ENCODE data around the gene THTPA. TPM values are rescaled to one million over a fixed set of nuclear protein-coding genes. Genes with fewer than 3 reads are reported as not detected.

Gene THTPA
- total and polyA plus RNA-seq, 3 experiments from 2014 or later = 10.7 to 13.4 (median 13.4) TPM

DNA sequence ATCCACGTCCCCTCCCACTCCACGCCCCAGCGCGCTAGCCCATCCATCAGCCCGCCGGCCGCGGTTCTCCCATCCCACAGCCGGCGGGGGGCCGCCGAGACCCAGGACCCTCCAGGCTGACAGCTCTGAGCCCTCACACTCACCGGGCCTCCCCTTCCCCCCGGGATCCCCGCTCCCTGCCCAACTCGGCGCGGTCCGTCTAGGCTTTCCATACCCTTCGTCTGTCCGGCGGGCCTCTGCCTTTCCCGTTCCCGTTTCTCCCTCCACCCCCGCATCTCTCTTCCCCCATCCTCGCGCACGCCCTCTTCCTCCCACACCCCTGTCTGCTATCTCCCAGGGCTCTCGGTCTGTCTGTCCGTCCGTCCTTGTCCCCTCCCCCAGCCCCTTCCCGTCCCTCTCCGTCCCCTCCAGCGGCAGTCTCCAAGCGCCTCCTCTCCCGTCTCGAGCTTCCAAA, 5.2 kb upstream of the THTPA start:
- H3K27me3 ChIP-seq (ENCODE audit: insufficient read depth, low read length, poor library complexity, severe bottlenecking) = peaks cover 5% of the 10 kb centered on the region
- CTCF ChIA-PET = no interaction called here
- H3K4me1 ChIP-seq (ENCODE audit: insufficient read depth, low read length) = peaks cover 19% of the 10 kb centered on the region
- H3K36me3 ChIP-seq (ENCODE audit: insufficient read depth, low read length) = no peaks in the 10 kb centered on the region
- Mint-ChIP-seq H3K27ac (peak overlapping the region in 1 of 8 donors; percentile 84), H3K4me3 (peak overlapping the region in 2 of 7 donors; percentile 84 to 87), H3K27me3 (no peaks in the 10 kb centered on the region), H3K9me3 (no peaks in the 10 kb centered on the region), H3K4me1 (peaks cover 6 to 17% (median 11%) of the 10 kb centered on the region in 3 donors), H3K36me3 (peaks cover 0 to 1% (median 0%) of the 10 kb centered on the region in 3 donors)
- DNase-seq = no peak
- H3K4me3 ChIP-seq (ENCODE audit: low read length) = peak overlapping the region; percentile 72
- no peak overlapping the region for H3K27ac ChIP-seq (ENCODE audit: low read depth, low read length)
- H3K9me3 ChIP-seq (ENCODE audit: low read length) = no peaks in the 10 kb centered on the region
- POLR2A ChIA-PET = no interaction called here

DNA sequence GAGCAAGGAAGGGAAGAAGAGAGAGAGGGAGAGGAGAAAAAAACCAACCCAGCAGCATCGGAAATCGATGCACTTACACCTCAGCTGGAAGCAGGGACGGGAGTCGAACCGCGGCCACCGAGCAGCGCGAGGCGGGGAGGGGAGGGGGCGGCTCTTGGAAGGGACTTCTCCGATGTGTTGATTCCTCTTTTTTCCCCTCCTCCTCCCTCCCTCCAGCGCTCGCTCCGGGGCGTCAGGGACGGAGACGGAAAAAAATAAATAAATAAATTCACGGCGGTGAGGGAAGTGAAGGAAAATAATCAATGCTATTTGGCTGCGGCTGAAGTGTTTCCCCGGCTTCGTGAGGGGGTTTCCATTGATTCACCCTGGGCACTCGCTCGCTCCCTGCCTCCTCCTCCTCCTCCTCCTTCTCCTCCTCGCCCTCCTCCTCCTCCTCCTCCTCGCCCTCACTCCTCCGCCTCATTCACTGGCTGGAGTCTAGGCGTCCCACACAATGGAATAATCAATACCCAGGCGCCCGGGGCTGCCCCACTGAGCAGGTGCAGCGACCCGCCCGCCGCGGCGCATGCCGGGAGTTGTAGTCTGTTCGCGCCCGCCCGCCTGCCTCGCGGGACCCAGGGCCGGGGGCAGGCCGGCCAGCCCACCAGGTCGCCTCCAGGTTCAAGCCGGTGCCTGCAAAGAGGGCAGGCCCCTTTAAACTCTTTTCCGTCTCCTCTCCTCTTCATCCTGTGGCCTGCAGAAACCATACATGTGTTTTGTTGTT, 4.6 kb upstream of the THTPA start, which contains the start of gene ZFHX2:
Gene ZFHX2, minus strand, starts transcription at position 500 of the 763 bp plus-strand sequence. CDS start 16,440 bp downstream, outside the sequence.
- peaks cover 0 to 5% (median 0%) of the 10 kb centered on the region in 3 donors for H3K36me3 Mint-ChIP-seq
- peak within 1 kb of the TSS; percentile 72 for H3K4me3 ChIP-seq (ENCODE audit: low read length)
- H3K27ac ChIP-seq (ENCODE audit: low read depth, low read length) = peak within 1 kb of the TSS; percentile 12
- H3K4me1 ChIP-seq (ENCODE audit: insufficient read depth, low read length) = peaks cover 22% of the 10 kb centered on the region
- no peaks in the 10 kb centered on the region for H3K9me3 Mint-ChIP-seq
- peaks cover 5% of the 10 kb centered on the region for H3K27me3 ChIP-seq (ENCODE audit: insufficient read depth, low read length, poor library complexity, severe bottlenecking)
- peak; percentile 53 to 77 (median 65) for DNase-seq
- peaks cover 9 to 21% (median 15%) of the 10 kb centered on the region in 3 donors for H3K4me1 Mint-ChIP-seq
- ChIA-PET POLR2A (interaction anchor here (1.0 to 1.3 kb wide), 3 partner anchors 10 to 249 kb away, joined by 3 to 4 read pairs (median 3); partner anchors contain the start of genes NGDN and PPP1R3E), CTCF (interaction anchor here (1.1 kb wide), 1 partner anchor 12 kb away, joined by 7 read pairs; no protein-coding TSS in a partner anchor)
- peak within 1 kb of the TSS in 7 of 8 donors; percentile 35 to 92 (median 77) for H3K27ac Mint-ChIP-seq
- H3K9me3 ChIP-seq (ENCODE audit: low read length) = no peaks in the 10 kb centered on the region
- H3K4me3 Mint-ChIP-seq = peak within 1 kb of the TSS in 3 of 7 donors; percentile 75 to 87 (median 84)
- no peaks in the 10 kb centered on the region for H3K27me3 Mint-ChIP-seq
- H3K36me3 ChIP-seq (ENCODE audit: insufficient read depth, low read length) = no peaks in the 10 kb centered on the region

DNA sequence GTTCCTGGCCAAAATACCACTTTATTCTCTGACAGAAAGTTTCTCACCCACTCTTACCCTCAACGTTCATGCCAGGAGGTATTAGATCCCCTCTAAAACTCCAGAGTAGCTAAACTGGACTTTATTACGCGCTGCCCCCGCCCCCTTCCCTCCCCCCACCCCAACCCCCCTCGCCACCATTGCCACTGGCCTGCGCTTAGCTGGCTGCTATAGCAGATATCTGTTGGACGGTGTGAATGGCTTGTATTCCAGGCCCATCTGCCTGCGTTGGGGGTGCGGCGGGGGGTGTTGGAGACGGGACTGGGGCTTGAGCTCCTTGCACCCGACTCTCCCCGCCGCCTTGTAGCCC, 564 bp upstream of the THTPA start:
- peaks cover 30% of the 10 kb centered on the region for H3K4me1 ChIP-seq (ENCODE audit: insufficient read depth, low read length)
- Mint-ChIP-seq H3K4me1 (peaks cover 29 to 37% (median 31%) of the 10 kb centered on the region in 3 donors), H3K9me3 (no peaks in the 10 kb centered on the region), H3K27me3 (no peaks in the 10 kb centered on the region), H3K36me3 (peaks cover 0 to 29% (median 3%) of the 10 kb centered on the region in 3 donors), H3K4me3 (peak overlapping the region; percentile 94 to 99 (median 96)), H3K27ac (peak overlapping the region; percentile 93 to 99 (median 96))
- ChIA-PET CTCF (interaction anchor here (0.8 to 2.0 kb wide), 4 partner anchors 14 to 77 kb away, joined by 3 to 12 read pairs (median 3); no protein-coding TSS in a partner anchor), POLR2A (interaction anchor here (0.8 to 1.6 kb wide), 3 partner anchors 12 to 85 kb away, joined by 3 to 6 read pairs (median 4); partner anchors contain the start of genes AP1G2 and NGDN)
- peak overlapping the region; percentile 78 for H3K27ac ChIP-seq (ENCODE audit: low read depth, low read length)
- no peaks in the 10 kb centered on the region for H3K9me3 ChIP-seq (ENCODE audit: low read length)
- H3K4me3 ChIP-seq (ENCODE audit: low read length) = peak overlapping the region; percentile 78
- DNase-seq = no peak
- H3K27me3 ChIP-seq (ENCODE audit: insufficient read depth, low read length, poor library complexity, severe bottlenecking) = no peaks in the 10 kb centered on the region
- H3K36me3 ChIP-seq (ENCODE audit: insufficient read depth, low read length) = peaks cover 11% of the 10 kb centered on the region

DNA sequence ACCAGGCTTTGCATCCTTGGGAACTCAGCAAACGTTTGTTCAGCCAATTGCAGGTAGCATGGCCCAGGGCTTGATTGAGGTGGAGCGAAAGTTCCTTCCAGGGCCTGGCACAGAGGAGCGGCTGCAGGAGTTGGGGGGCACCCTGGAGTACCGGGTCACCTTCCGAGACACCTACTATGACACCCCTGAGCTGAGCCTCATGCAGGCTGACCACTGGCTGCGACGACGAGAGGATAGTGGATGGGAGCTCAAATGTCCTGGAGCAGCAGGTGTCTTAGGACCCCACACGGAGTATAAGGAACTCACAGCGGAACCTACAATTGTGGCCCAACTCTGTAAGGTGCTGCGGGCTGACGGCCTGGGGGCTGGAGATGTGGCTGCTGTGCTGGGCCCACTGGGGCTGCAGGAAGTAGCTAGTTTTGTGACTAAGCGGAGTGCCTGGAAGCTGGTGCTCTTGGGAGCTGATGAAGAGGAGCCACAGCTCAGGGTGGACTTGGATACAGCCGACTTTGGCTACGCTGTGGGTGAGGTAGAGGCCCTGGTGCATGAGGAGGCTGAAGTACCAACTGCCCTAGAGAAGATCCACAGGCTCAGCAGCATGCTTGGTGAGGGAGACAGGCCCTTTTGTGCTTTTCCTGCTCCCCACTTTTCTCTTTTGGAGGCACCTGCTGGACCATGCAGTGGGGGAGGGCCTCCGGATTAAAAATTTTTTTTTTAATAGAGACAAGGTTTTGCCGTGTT, 799 bp downstream of the THTPA start:
- Mint-ChIP-seq H3K27me3 (no peaks in the 10 kb centered on the region), H3K27ac (peak overlapping the region; percentile 93 to 99 (median 96)), H3K4me1 (peaks cover 27 to 34% (median 30%) of the 10 kb centered on the region in 3 donors), H3K4me3 (peak overlapping the region; percentile 94 to 99 (median 96)), H3K36me3 (peaks cover 0 to 41% (median 3%) of the 10 kb centered on the region in 3 donors), H3K9me3 (no peaks in the 10 kb centered on the region)
- H3K27me3 ChIP-seq (ENCODE audit: insufficient read depth, low read length, poor library complexity, severe bottlenecking) = no peaks in the 10 kb centered on the region
- peaks cover 19% of the 10 kb centered on the region for H3K4me1 ChIP-seq (ENCODE audit: insufficient read depth, low read length)
- H3K27ac ChIP-seq (ENCODE audit: low read depth, low read length) = peak overlapping the region; percentile 78
- peaks cover 23% of the 10 kb centered on the region for H3K36me3 ChIP-seq (ENCODE audit: insufficient read depth, low read length)
- CTCF ChIA-PET = interaction anchor here (1.2 to 8.9 kb wide), 4 partner anchors 12 to 78 kb away, joined by 3 to 105 read pairs (median 33); no protein-coding TSS in a partner anchor
- peak overlapping the region; percentile 78 for H3K4me3 ChIP-seq (ENCODE audit: low read length)
- no peaks in the 10 kb centered on the region for H3K9me3 ChIP-seq (ENCODE audit: low read length)
- no peak for DNase-seq
- POLR2A ChIA-PET = interaction anchor here (1.6 kb wide), 1 partner anchor 11 kb away, joined by 6 read pairs; the partner anchor contains the start of gene AP1G2

DNA sequence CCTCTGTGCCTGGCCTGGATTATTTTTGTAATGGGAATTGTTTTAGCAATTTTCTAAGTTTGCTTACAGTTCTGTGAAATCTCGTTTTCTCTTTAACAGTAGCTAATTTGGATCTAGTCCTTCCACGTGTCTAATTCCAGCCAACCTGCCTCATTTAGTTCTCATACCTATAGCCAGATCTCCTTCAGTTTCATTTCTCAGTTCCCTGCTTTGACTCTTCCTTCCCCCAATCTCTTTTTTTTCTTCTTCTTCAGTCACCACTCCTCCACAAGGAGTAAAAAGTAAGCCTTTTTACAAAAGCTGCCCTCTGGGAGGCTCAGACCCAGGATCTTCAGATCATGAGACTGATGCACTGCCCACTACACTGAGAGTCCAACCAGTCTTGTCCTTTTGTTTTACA, 1.4 kb downstream of the THTPA start:
- H3K36me3 ChIP-seq (ENCODE audit: insufficient read depth, low read length) = peaks cover 28% of the 10 kb centered on the region
- Mint-ChIP-seq H3K27me3 (no peaks in the 10 kb centered on the region), H3K9me3 (no peaks in the 10 kb centered on the region), H3K4me3 (peak overlapping the region in 6 of 7 donors; percentile 51 to 80 (median 64)), H3K4me1 (peaks cover 24 to 32% (median 28%) of the 10 kb centered on the region in 3 donors), H3K36me3 (peaks cover 0 to 46% (median 3%) of the 10 kb centered on the region in 3 donors), H3K27ac (peak overlapping the region; percentile 69 to 97 (median 92))
- H3K4me1 ChIP-seq (ENCODE audit: insufficient read depth, low read length) = peaks cover 15% of the 10 kb centered on the region
- no peaks in the 10 kb centered on the region for H3K27me3 ChIP-seq (ENCODE audit: insufficient read depth, low read length, poor library complexity, severe bottlenecking)
- no peak overlapping the region for H3K27ac ChIP-seq (ENCODE audit: low read depth, low read length)
- POLR2A ChIA-PET = no interaction called here
- H3K9me3 ChIP-seq (ENCODE audit: low read length) = no peaks in the 10 kb centered on the region
- H3K4me3 ChIP-seq (ENCODE audit: low read length) = no peak overlapping the region
- CTCF ChIA-PET = interaction anchor here (3.6 to 8.9 kb wide), 3 partner anchors 11 to 79 kb away, joined by 14 to 105 read pairs (median 52); no protein-coding TSS in a partner anchor
- no peak for DNase-seq

DNA sequence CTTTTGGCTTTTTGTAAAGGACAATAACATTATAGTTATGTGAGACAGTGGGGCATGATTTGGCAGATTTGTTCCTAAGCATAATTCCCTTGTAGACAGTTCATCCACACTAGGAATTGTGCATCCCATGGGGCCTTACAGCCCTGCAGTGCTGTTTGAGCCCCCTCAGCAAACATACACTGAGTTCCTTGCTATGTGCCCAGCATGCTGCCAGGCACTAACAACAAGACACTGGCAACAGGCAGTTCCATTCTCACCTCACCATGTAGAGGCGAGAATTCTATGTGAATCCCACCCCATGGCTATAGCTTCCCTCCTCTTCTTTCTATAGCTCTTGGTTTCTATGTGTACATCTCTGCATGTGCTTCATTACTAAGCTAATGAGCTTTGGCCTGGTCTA, 1.9 kb downstream of the THTPA start:
- CTCF ChIA-PET = interaction anchor here (1.1 to 8.9 kb wide), 4 partner anchors 11 to 80 kb away, joined by 3 to 105 read pairs (median 33); no protein-coding TSS in a partner anchor
- Histone ChIP-seq H3K36me3 (ENCODE audit: insufficient read depth, low read length) (peaks cover 28% of the 10 kb centered on the region), H3K4me3 (ENCODE audit: low read length) (no peak overlapping the region), H3K4me1 (ENCODE audit: insufficient read depth, low read length) (peaks cover 16% of the 10 kb centered on the region), H3K9me3 (ENCODE audit: low read length) (no peaks in the 10 kb centered on the region), H3K27ac (ENCODE audit: low read depth, low read length) (no peak overlapping the region), H3K27me3 (ENCODE audit: insufficient read depth, low read length, poor library complexity, severe bottlenecking) (no peaks in the 10 kb centered on the region)
- H3K4me3 Mint-ChIP-seq = peak overlapping the region in 4 of 7 donors; percentile 27 to 80 (median 72)
- POLR2A ChIA-PET = no interaction called here
- peak overlapping the region in 5 of 8 donors; percentile 81 to 95 (median 95) for H3K27ac Mint-ChIP-seq
- H3K27me3 Mint-ChIP-seq = no peaks in the 10 kb centered on the region
- H3K9me3 Mint-ChIP-seq = no peaks in the 10 kb centered on the region
- H3K4me1 Mint-ChIP-seq = peaks cover 26 to 36% (median 31%) of the 10 kb centered on the region in 3 donors
- peaks cover 0 to 49% (median 3%) of the 10 kb centered on the region in 3 donors for H3K36me3 Mint-ChIP-seq
- no peak for DNase-seq

DNA sequence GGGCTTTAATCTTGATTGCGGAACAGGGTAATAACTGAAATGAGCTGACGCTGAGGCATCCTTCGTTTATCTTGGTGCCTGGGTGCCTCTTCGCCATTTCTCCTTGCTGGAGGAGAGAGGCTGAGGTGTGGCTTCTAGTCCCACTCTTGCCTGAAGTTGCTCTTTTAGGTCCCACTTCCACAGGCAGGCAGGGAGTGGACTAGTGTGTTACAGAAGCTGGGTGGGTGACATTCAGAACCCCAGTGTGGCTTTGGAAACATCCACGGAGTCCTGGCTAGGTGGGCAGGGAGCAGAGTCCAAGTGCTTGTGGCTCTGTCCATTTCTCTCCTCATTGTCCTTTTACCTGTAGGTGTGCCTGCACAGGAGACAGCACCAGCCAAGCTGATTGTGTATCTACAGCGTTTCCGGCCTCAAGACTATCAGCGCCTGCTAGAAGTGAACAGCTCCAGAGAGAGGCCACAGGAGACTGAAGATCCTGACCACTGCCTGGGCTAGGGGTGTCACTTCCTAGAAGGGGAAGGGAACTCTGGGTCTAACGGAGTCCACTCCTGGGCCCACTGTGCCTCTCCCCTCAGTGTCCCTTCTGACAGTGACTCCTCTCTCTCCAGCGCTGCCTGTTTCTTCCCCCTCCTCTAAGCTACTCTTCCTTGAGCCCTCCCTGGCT, 2.4 kb downstream of the THTPA start:
- peaks cover 0 to 54% (median 3%) of the 10 kb centered on the region in 3 donors for H3K36me3 Mint-ChIP-seq
- peak overlapping the region in 5 of 8 donors; percentile 38 to 95 (median 95) for H3K27ac Mint-ChIP-seq
- H3K36me3 ChIP-seq (ENCODE audit: insufficient read depth, low read length) = peaks cover 29% of the 10 kb centered on the region

More for the DNA sequence above, 2.4 kb downstream of the THTPA start:
- peaks cover 28 to 38% (median 34%) of the 10 kb centered on the region in 3 donors for H3K4me1 Mint-ChIP-seq
- H3K9me3 Mint-ChIP-seq = no peaks in the 10 kb centered on the region
- ChIA-PET CTCF (interaction anchor here (1.1 to 8.9 kb wide), 8 partner anchors 9 to 92 kb away, joined by 3 to 105 read pairs (median 6); no protein-coding TSS in a partner anchor), POLR2A (no interaction called here)
- peak overlapping the region in 3 of 7 donors; percentile 1 to 80 (median 68) for H3K4me3 Mint-ChIP-seq
- H3K4me3 ChIP-seq (ENCODE audit: low read length) = no peak overlapping the region
- H3K27ac ChIP-seq (ENCODE audit: low read depth, low read length) = no peak overlapping the region
- no peaks in the 10 kb centered on the region for H3K9me3 ChIP-seq (ENCODE audit: low read length)
- no peaks in the 10 kb centered on the region for H3K27me3 ChIP-seq (ENCODE audit: insufficient read depth, low read length, poor library complexity, severe bottlenecking)
- H3K27me3 Mint-ChIP-seq = no peaks in the 10 kb centered on the region
- peaks cover 18% of the 10 kb centered on the region for H3K4me1 ChIP-seq (ENCODE audit: insufficient read depth, low read length)
- DNase-seq = no peak
